Retinal pigment epithelial cell (primary cell): ENCODE results near the gene NFILZ.

Source experiments
- DNase-seq: peaks from one replicate; pipeline ENCODE4 v3.0.0-alpha.2; 2010; ENCODE audit warnings: low read depth
- H3K4me3 ChIP-seq: 2 replicates; pipeline ENCODE4 v1.5.1; 2011; ENCODE audit warnings: mild to moderate bottlenecking, low read length, control low read depth, moderate library complexity
- TF ChIP-seq, protein P1 (sequence below): conservative IDR thresholded peaks from 2 replicates; pipeline ENCODE4 v1.5.1; 2011; ENCODE audit warnings: low read depth, low read length, control low read depth, inconsistent platforms

NFILZ gene

DNA sequence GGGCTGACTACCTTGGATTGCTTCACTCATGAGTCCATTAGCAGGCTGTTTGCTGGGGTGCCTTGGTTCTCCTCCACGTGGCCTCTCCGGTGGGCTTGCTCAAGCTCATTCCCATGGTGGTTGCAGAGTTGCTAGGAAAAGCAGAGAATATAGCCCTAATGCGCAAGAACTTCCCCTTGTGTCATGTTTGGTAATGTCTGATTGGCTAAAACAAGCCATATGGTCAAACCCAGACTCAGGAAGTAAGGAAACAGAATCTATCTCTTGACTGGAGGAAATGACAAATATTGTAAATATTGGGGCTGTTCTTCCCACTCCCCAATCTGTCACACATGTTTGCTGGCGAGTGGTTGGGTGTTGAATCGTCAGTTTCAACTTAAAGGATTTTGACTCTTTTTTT is 12.1 kb downstream of the NFILZ start:
- TF ChIP-seq, protein P1, sequence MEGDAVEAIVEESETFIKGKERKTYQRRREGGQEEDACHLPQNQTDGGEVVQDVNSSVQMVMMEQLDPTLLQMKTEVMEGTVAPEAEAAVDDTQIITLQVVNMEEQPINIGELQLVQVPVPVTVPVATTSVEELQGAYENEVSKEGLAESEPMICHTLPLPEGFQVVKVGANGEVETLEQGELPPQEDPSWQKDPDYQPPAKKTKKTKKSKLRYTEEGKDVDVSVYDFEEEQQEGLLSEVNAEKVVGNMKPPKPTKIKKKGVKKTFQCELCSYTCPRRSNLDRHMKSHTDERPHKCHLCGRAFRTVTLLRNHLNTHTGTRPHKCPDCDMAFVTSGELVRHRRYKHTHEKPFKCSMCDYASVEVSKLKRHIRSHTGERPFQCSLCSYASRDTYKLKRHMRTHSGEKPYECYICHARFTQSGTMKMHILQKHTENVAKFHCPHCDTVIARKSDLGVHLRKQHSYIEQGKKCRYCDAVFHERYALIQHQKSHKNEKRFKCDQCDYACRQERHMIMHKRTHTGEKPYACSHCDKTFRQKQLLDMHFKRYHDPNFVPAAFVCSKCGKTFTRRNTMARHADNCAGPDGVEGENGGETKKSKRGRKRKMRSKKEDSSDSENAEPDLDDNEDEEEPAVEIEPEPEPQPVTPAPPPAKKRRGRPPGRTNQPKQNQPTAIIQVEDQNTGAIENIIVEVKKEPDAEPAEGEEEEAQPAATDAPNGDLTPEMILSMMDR = no peak
- DNase-seq = no peak
- no peak overlapping the region for H3K4me3 ChIP-seq

DNA sequence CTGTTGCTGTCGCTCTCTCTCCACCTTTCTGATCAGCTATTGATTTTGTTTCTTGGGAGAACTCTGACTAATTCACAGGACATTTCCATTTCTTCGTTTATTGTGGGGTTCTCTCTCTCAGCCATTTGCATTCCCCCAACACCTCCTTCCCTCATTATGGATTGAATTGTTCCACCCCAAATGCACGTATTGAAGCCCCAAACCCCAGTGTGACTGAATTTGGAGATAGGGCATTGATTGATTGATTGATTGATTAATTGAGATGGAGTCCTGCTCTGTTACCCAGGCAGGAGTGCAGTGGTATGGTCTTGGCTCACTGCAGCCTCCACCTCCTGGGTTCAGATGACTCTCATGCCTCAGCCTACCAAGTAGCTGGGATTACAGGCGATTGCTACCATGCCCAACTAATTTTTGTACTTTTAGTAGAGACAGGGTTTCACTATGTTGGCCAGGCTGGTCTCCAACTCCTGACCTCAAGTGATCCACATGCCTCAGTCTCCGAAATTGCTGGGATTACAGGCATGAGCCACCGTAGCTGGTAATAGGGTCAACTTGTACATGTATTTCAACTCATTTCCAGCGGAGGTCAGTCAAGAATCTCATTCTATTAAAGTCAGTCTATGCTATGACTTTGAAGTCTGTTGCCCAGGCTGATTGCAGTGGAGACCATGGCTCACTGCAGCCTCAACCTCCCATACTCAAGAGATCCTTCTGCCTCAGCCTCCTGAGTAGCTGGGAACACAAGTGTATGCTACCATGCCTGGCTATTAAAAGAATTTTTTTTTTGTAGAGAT is 13.6 kb downstream of the NFILZ start:
- TF ChIP-seq, protein P1 = no peak
- H3K4me3 ChIP-seq = no peak overlapping the region
- DNase-seq = no peak

DNA sequence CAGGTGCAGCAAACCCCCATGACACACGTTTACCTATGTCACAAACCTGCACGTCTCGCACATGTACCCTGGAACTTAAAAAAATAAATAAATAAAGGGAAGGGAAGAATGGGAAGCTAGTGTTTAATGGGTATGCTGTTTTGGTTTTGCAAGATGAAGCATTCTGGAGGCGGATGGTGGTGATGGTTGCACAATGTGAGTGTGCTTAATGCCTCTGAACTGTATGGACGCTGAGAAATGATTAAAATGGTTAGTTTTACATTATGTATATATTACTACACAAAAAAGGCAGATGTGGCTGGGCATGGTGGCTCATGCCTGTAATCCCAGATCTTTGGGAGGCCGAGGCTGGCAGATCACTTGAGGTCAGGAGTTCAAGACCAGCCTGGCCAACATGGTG is 17.8 kb downstream of the NFILZ start:
- H3K4me3 ChIP-seq = no peak overlapping the region
- TF ChIP-seq, protein P1 = no peak
- no peak for DNase-seq

DNA sequence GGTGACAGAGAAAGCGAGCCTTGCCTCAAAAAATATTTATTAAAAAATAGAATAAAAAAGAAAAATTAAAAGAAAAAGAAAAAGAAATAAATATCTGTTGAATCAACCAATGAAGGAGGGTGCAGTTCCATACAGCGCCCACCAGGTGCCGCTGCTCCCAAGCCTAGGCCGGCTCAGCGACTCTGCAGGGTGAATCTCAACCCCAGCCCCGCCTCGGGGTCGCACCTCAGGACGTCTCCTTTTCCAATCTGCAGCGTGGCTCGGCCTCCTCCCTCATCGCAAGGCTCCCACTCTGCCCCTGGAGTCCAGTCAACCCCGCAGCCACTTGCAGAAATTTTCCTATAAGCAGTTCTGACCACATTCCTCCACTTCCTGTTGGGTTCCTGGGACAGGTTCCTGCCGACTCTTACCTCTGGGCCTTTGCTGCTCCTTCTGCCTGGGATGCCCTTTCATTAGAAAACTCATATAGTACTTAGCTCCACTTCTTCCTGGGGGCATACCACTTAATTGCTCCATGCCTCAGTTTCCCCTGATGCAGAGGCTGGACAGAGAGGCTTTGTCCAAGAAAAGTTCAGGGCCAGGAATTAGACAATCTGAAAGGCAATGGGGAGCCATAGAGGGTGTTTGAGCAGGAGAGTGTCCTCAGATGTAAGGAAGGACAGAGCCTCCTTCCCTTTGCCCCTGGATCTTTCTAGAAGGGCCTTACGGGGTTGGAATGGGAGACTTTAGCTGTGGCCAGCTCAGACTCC is 24.3 kb downstream of the NFILZ start:
- TF ChIP-seq, protein P1 = peak; percentile 91
- no peak overlapping the region for H3K4me3 ChIP-seq
- DNase-seq = no peak

DNA sequence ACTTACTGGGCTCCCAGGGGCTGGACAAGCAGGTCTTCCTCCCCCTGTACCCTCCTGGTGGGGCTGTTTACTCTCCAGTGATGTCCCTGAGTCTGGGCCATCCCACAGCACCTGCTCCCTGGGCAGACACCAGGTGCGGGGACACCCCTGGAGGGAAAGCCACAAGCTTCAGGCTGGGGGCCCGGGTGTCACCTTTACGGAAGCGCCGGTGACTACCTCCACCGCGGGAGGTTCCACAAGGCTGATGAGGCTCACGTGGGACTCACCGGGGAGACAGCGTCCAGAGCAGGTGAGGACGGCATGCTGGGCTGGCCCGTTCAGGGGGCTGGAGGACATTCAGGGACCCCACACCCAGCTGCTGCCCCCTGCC is 24.9 kb downstream of the NFILZ start:
- no peak overlapping the region for H3K4me3 ChIP-seq
- DNase-seq = no peak
- TF ChIP-seq, protein P1 = no peak

DNA sequence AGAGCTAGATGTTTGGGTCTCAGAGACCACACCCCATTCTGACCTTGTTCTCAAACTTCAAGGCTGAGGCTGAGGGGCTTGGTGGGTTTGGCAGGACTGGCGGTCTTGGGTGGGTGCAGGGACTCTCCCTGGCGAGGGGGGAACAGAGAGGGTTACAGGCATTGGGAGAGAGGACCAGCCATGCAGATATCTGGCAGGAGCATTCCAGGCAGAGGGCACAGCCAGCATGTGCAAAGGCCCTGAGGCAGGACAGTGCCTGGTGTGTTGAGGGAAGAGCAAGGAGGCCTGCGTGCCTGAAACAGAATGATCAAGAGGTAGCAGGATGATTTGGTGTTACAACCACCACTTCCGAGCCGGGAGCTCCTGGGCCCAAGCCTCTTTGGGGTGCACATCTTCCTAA is 27.4 kb downstream of the NFILZ start:
- TF ChIP-seq, protein P1 = no peak
- no peak overlapping the region for H3K4me3 ChIP-seq
- no peak for DNase-seq

DNA sequence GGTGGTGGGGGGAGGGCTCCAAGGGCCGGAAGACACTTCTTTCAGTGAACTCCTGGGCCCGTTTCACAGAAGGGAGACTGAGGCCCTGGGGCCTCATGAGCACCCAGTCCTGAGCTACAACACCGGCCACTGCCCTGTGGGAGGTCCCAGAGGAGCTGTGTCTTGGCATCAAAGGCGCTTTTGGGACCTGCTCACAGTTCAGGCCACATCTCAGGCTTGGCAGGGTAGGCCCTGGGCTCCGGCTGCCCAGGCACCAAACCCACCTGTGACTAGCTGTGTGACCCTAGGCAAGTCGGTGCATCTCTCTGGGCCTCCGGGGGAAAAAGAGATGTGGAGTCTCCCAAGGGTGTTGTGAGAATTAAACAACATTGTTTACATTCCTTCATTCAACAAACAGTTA is 29.5 kb downstream of the NFILZ start:
- TF ChIP-seq, protein P1 = no peak
- no peak overlapping the region for H3K4me3 ChIP-seq
- DNase-seq = no peak
